ENCODE results near the gene FAXC. TPM values are rescaled to one million over a fixed set of nuclear protein-coding genes. Genes with fewer than 3 reads are reported as not detected.

FAXC gene
- total RNA-seq, 1 donor from 2014 or later, result 23.0 TPM

GRCh38 chr6:99364026-99364425 lies 14.6 kb upstream of the FAXC start:
- H3K4me2 ChIP-seq, result no peak overlapping the region
- H3F3A ChIP-seq (ENCODE audit: low read depth), result no peaks in the 10 kb centered on the region
- no peak overlapping the region for H3K4me3 ChIP-seq
- H3K9ac ChIP-seq, result no peak overlapping the region
- no peaks in the 10 kb centered on the region for H3K79me2 ChIP-seq (ENCODE audit: low read depth)
- no peaks in the 10 kb centered on the region for H3K36me3 Mint-ChIP-seq
- peaks cover 4% of the 10 kb centered on the region for H3K27me3 Mint-ChIP-seq (ENCODE audit: insufficient read depth, low read depth)
- H3K27ac ChIP-seq, result no peak overlapping the region
- H3K4me1 ChIP-seq, result peaks cover 1% of the 10 kb centered on the region
- H3K9me3 ChIP-seq (ENCODE audit: low read depth), result no peaks in the 10 kb centered on the region
- no peak for DNase-seq (ENCODE audit: low spot score)
- no peaks in the 10 kb centered on the region for H3K9me3 Mint-ChIP-seq
- no peaks in the 10 kb centered on the region for H3K4me1 Mint-ChIP-seq
- no peak overlapping the region for H2AFZ ChIP-seq (replicated peaks)
- no peaks in the 10 kb centered on the region for H3K27me3 ChIP-seq
- H3K36me3 ChIP-seq, result no peaks in the 10 kb centered on the region
- H3K27ac Mint-ChIP-seq, result no peak overlapping the region
- TF ChIP-seq EZH2 (IDR thresholded peaks at IDR 0.05) (no peak), CTCF (IDR thresholded peaks at IDR 0.05) (no peak), EZH2phosphoT487 (IDR thresholded peaks at IDR 0.05) (no peak)
- no peaks in the 10 kb centered on the region for H4K20me1 ChIP-seq (ENCODE audit: low read depth)
- no peak overlapping the region for H3K4me3 Mint-ChIP-seq

- H3K27ac ChIP-seq, result no peak overlapping the region
- no peak overlapping the region for H3K4me3 ChIP-seq
- no peaks in the 10 kb centered on the region for H3K36me3 ChIP-seq
- Mint-ChIP-seq H3K27ac (no peak overlapping the region), H3K9me3 (no peaks in the 10 kb centered on the region), H3K4me3 (no peak overlapping the region), H3K4me1 (no peaks in the 10 kb centered on the region), H3K36me3 (no peaks in the 10 kb centered on the region), H3K27me3 (ENCODE audit: insufficient read depth, low read depth) (peaks cover 4% of the 10 kb centered on the region)
- no peaks in the 10 kb centered on the region for H3K9me3 ChIP-seq (ENCODE audit: low read depth)
- no peaks in the 10 kb centered on the region for H3K79me2 ChIP-seq (ENCODE audit: low read depth)
- no peaks in the 10 kb centered on the region for H3K4me1 ChIP-seq
- H3K4me2 ChIP-seq, result no peak overlapping the region
- no peaks in the 10 kb centered on the region for H3F3A ChIP-seq (ENCODE audit: low read depth)
- no peaks in the 10 kb centered on the region for H4K20me1 ChIP-seq (ENCODE audit: low read depth)
- TF ChIP-seq EZH2phosphoT487 (IDR thresholded peaks at IDR 0.05), result no peak
- H3K9ac ChIP-seq, result no peak overlapping the region
- H2AFZ ChIP-seq (replicated peaks), result no peak overlapping the region
- no peak for DNase-seq (ENCODE audit: low spot score)
- no peaks in the 10 kb centered on the region for H3K27me3 ChIP-seq
These were observed 13.3 kb upstream of the FAXC start for GRCh38 chr6:99362678-99363268.

- Histone ChIP-seq H4K20me1 (ENCODE audit: low read depth) (no peaks in the 10 kb centered on the region), H3K4me2 (no peak overlapping the region), H3K9me3 (ENCODE audit: low read depth) (no peaks in the 10 kb centered on the region), H3F3A (ENCODE audit: low read depth) (no peaks in the 10 kb centered on the region), H3K27me3 (no peaks in the 10 kb centered on the region), H3K4me3 (no peak overlapping the region), H3K36me3 (no peaks in the 10 kb centered on the region), H2AFZ (replicated peaks) (no peak overlapping the region), H3K79me2 (ENCODE audit: low read depth) (no peaks in the 10 kb centered on the region), H3K27ac (no peak overlapping the region), H3K9ac (no peak overlapping the region), H3K4me1 (no peaks in the 10 kb centered on the region)
- Mint-ChIP-seq H3K9me3 (no peaks in the 10 kb centered on the region), H3K4me1 (no peaks in the 10 kb centered on the region), H3K4me3 (no peak overlapping the region), H3K27me3 (ENCODE audit: insufficient read depth, low read depth) (peaks cover 6% of the 10 kb centered on the region), H3K36me3 (no peaks in the 10 kb centered on the region), H3K27ac (no peak overlapping the region)
- DNase-seq (ENCODE audit: low spot score), result no peak
- TF ChIP-seq EZH2phosphoT487 (IDR thresholded peaks at IDR 0.05) (no peak), CTCF (IDR thresholded peaks at IDR 0.05) (no peak), EZH2 (IDR thresholded peaks at IDR 0.05) (no peak)
These were observed 10.3 kb upstream of the FAXC start for GRCh38 chr6:99359800-99360199.

GRCh38 chr6:99356641-99357040 lies 7.2 kb upstream of the FAXC start:
- H3K36me3 Mint-ChIP-seq, result no peaks in the 10 kb centered on the region
- no peaks in the 10 kb centered on the region for H3K4me1 ChIP-seq
- H3F3A ChIP-seq (ENCODE audit: low read depth), result no peaks in the 10 kb centered on the region
- no peaks in the 10 kb centered on the region for H3K79me2 ChIP-seq (ENCODE audit: low read depth)
- no peak for DNase-seq (ENCODE audit: low spot score)
- no peak overlapping the region for H3K4me3 Mint-ChIP-seq
- H3K4me3 ChIP-seq, result no peak overlapping the region
- no peak overlapping the region for H3K4me2 ChIP-seq
- no peaks in the 10 kb centered on the region for H3K9me3 ChIP-seq (ENCODE audit: low read depth)
- TF ChIP-seq EZH2 (IDR thresholded peaks at IDR 0.05), result no peak
- no peak for TF ChIP-seq CTCF (IDR thresholded peaks at IDR 0.05)
- no peak for TF ChIP-seq EZH2phosphoT487 (IDR thresholded peaks at IDR 0.05)
- H2AFZ ChIP-seq (replicated peaks), result no peak overlapping the region
- no peak overlapping the region for H3K27ac Mint-ChIP-seq
- no peak overlapping the region for H3K9ac ChIP-seq
- no peaks in the 10 kb centered on the region for H3K27me3 ChIP-seq
- H3K36me3 ChIP-seq, result no peaks in the 10 kb centered on the region
- H3K4me1 Mint-ChIP-seq, result no peaks in the 10 kb centered on the region
- no peaks in the 10 kb centered on the region for H4K20me1 ChIP-seq (ENCODE audit: low read depth)
- no peaks in the 10 kb centered on the region for H3K9me3 Mint-ChIP-seq
- H3K27ac ChIP-seq, result no peak overlapping the region
- H3K27me3 Mint-ChIP-seq (ENCODE audit: insufficient read depth, low read depth), result peaks cover 10% of the 10 kb centered on the region

Measured in neural progenitor cell (in vitro differentiated cells).